CD4-positive, alpha-beta T cell treated with Interleukin-12 subunit alpha and Interleukin-12 subunit beta, for 1 hour (primary cell): ENCODE data around the gene TMEM25.
A peak's percentile ranks its signal among the peaks of the same experiment; 100 is the strongest.
"Not testable (repeated sequence)": the region's sequence is repeated elsewhere in the genome, so short reads cannot be mapped to it uniquely, and the experiment has no call there.

Source experiments
- DNase-seq: peaks from one replicate; pipeline ENCODE4 v3.0.0-alpha.2; 2020

Gene TMEM25

DNA sequence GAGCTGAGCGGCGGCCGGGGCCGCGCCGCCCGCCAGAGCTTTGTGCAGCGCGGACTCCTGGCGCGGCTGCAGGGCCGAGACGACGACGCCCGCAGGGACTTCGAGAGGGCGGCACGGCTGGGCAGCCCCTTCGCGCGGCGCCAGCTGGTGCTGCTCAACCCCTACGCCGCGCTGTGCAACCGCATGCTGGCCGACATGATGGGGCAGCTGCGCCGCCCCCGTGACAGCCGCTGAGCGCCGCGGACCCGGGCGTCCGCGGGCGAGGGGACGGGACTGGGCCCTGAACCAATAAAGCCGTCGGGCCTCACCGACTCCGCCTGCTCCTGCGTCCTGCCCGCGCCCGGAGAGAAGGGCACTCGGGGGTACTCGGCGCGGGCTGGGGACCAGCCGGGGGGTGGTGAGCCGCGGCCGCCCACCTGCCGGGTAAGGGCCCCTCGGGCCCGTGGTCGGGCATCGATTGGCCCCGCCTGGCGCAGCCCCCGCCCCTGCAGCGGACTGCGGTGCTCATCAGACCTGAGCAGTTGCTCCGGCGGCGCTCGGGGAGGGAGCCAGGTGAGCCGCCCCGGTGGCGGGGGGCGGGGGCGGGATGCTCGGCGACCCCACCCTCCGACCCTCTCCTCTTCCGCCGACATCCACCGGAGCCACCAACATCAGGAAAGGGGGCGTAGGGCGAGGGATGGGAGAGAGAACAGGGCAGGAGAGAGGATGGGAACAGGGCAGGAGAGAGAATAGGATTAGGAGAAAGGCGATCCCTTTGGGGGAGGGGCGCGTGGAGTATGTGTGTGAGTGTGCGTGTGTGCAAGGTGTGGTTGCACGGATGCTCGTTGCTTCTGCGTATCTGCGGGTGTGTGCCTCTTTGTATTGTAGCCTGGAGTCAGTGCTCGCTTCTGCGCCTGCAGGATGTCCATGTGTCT, at the start of gene TMEM25:
Gene TMEM25 (plus strand): TSS at position 510 of the 914 bp plus-strand sequence. CDS start 610 bp downstream, outside the sequence.
- DNase-seq = peak; percentile 73

DNA sequence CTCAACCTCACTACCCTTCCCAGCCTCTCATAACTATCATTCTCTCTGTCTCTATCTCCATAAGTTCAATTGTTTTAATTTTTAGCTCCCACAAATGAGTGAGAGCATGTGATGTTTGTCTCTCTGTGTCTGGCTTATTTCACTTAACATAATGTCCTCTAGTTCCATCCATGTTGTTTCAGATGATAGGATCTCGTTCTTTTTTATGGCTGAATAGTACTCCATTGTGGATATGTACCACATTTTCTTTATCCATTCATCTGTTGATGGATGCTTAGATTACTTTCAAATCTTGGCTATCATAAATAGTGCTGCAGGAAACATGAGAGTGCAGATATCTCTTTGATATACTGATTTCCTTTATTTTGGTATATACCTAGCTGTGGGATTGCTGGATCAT, 49.8 kb upstream of the TMEM25 start:
- DNase-seq = not testable (repeated sequence)

DNA sequence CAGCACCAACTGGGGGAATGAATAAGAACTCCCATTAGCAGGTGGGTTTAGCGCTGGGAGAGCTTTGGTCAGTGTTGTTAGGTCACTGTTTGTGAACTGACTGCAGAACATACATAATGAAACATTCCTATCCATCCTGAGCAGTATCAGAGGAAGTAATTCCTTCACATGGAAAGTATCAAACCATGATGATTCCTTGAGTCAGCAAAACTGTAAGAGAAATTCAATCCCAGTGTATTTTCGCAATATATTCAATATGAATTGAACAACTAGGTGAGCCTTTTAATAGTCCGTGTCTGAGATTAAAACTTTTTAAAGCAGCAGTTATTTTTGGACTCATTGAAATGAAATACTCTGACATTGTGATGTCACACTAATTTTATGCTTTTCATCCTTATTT, 46.6 kb upstream of the TMEM25 start:
- no peak for DNase-seq

DNA sequence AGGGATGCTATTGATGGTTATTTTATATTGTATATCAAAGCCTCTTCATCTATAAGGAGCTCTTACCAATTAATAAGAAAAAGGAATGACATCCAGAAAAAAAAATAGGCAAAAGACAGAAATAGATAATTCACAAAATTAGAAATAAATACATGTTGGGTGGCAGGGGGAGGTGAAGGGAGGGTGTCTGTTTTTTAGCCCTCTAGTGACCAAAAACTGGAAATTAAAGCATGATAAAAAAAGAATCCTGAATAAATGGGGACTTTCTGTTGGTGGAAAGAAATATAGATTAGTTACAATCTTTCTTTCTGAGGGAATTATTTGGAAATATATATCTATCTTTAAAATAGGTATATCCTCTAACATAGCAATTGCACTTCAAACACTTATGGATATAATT, 45.7 kb upstream of the TMEM25 start:
- no peak for DNase-seq

DNA sequence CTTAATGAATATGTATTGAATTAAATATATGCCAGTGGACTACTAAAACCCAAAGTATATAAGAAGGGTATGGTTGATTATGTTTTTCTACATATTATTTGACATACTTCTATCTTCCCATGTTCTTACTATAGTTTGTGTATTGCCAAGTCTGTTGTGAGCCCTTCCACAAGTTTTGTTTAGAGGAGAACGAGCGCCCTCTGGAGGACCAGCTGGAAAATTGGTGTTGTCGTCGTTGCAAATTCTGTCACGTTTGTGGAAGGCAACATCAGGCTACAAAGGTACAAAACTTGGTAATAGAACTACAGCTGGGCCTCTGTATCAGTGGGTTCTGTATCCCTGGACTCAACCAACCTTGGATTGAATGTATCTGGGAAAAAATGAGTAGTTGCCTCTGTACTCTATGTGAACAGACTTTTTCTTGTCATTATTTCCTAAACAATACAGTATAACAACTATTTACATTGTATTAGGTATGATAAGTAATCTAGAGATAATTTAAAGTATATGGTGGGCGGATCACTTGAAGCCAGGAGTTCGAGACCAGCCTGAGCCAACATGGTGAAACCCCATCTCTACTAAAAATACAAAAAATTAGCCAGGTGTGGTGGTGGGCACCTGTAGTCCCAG, 42.4 kb upstream of the TMEM25 start:
- DNase-seq = peak; percentile 87

DNA sequence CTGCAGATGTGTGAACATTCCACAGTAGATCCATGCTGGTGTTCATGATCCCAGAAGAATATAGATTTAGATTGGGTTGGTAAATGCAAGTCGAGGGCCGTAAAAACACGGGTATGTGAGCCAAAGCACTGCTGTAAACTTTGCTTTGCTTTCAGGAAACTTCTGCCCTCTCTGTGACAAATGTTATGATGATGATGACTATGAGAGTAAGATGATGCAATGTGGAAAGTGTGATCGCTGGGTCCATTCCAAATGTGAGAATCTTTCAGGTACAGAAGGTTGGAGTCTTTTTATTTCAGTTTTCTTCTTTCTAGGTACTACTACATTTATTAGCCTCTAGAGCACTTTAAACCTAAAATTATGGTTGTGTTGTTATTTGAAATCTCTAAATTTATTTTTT, 40.0 kb upstream of the TMEM25 start:
- DNase-seq = no peak

DNA sequence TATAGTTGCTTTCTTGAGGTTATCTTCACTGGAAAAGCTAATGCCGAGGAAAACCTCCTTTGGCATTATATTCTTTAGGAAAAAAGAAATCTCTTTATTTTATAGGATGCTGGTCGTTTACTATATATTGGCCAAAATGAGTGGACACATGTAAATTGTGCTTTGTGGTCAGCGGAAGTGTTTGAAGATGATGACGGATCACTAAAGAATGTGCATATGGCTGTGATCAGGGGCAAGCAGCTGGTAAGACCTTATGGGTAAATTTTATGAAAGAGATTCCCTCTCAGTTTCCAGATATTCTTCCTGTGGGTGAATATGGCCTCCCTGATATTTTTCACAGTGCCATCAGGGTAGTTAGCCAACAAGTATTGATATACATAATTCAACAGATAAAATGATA, 33.2 kb upstream of the TMEM25 start:
- DNase-seq = no peak

DNA sequence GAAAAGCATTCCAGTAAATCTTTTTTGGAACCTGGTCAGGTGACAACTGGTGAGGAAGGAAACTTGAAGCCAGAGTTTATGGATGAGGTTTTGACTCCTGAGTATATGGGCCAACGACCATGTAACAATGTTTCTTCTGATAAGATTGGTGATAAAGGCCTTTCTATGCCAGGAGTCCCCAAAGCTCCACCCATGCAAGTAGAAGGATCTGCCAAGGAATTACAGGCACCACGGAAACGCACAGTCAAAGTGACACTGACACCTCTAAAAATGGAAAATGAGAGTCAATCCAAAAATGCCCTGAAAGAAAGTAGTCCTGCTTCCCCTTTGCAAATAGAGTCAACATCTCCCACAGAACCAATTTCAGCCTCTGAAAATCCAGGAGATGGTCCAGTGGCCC, 27.8 kb upstream of the TMEM25 start:
- DNase-seq = no peak

DNA sequence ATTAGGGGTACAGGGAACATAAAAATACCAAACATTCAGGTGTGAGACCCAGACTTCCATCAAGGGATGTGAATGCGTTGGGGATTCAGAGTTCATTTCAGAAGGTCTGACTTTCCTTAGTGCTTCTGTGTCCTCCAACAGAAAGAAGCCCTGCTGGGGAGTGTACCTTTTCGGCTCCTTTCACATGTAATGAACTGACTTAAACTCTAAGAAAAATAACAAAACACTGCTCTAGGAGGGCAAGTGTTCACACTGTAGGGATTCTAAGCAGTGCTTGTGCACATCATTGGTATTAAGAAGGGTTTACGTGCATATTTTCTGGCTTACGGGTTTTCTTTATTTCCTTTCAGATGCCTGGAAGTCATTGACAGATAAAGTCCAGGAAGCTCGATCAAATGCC, 19.4 kb upstream of the TMEM25 start:
- no peak for DNase-seq

DNA sequence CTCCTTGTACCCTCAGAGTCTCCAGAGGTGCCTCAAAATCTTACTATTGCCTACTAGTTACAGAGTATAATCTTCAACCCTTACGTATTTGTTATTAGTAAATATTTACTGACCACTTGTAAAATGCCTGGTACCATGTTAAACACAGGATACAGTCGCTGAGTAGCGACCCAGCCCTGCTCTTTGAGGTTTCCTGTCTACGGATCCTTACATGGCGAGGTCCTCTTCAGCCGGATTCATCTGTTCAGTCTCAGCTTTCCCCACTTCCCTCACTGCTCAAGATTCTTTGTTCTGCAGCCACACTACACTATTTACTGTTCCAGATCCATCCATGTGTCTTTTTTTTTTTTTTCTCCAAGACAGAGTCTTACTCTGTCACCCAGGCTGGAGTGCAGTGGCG, 16.9 kb upstream of the TMEM25 start:
- peak; percentile 13 for DNase-seq

DNA sequence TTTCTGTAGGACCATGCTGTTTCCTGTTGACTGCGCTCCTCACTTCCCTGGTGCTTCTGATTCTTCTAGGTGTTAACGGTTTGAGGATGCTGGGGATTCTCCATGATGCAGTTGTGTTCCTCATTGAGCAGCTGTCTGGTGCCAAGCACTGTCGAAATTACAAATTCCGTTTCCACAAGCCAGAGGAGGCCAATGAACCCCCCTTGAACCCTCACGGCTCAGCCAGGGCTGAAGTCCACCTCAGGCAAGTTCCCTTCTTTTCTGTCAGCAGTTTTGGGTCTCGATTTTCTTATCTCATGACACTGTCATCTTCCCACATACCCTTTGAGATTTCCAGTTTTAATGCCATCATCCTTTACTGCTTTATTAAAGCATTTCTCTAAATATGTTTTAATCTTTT, 11.4 kb upstream of the TMEM25 start:
- no peak for DNase-seq

DNA sequence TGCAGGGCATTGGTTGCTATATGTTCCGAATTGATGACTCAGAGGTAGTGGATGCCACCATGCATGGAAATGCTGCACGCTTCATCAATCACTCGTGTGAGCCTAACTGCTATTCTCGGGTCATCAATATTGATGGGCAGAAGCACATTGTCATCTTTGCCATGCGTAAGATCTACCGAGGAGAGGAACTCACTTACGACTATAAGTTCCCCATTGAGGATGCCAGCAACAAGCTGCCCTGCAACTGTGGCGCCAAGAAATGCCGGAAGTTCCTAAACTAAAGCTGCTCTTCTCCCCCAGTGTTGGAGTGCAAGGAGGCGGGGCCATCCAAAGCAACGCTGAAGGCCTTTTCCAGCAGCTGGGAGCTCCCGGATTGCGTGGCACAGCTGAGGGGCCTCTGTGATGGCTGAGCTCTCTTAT, 9.1 kb upstream of the TMEM25 start:
- DNase-seq = no peak

DNA sequence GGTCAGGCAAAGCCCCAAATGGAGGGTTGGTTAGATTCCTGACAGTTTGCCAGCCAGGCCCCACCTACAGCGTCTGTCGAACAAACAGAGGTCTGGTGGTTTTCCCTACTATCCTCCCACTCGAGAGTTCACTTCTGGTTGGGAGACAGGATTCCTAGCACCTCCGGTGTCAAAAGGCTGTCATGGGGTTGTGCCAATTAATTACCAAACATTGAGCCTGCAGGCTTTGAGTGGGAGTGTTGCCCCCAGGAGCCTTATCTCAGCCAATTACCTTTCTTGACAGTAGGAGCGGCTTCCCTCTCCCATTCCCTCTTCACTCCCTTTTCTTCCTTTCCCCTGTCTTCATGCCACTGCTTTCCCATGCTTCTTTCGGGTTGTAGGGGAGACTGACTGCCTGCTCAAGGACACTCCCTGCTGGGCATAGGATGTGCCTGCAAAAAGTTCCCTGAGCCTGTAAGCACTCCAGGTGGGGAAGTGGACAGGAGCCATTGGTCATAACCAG, 8.4 kb upstream of the TMEM25 start:
- DNase-seq = no peak

DNA sequence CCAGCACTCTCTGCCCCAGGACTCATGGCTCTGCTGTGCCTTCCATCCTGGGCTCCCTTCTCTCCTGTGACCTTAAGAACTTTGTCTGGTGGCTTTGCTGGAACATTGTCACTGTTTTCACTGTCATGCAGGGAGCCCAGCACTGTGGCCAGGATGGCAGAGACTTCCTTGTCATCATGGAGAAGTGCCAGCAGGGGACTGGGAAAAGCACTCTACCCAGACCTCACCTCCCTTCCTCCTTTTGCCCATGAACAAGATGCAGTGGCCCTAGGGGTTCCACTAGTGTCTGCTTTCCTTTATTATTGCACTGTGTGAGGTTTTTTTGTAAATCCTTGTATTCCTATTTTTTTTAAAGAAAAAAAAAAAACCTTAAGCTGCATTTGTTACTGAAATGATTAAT, 6.6 kb upstream of the TMEM25 start:
- no peak for DNase-seq

DNA sequence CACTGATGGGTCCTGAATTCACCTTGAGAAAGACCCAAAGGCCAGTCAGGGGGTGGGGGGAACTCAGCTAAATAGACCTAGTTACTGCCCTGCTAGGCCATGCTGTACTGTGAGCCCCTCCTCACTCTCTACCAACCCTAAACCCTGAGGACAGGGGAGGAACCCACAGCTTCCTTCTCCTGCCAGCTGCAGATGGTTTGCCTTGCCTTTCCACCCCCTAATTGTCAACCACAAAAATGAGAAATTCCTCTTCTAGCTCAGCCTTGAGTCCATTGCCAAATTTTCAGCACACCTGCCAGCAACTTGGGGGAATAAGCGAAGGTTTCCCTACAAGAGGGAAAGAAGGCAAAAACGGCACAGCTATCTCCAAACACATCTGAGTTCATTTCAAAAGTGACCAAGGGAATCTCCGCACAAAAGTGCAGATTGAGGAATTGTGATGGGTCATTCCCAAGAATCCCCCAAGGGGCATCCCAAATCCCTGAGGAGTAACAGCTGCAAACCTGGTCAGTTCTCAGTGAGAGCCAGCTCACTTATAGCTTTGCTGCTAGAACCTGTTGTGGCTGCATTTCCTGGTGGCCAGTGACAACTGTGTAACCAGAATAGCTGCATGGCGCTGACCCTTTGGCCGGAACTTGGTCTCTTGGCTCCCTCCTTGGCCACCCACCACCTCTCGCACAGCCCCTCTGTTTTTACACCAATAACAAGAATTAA, 6.1 kb upstream of the TMEM25 start:
- no peak for DNase-seq

DNA sequence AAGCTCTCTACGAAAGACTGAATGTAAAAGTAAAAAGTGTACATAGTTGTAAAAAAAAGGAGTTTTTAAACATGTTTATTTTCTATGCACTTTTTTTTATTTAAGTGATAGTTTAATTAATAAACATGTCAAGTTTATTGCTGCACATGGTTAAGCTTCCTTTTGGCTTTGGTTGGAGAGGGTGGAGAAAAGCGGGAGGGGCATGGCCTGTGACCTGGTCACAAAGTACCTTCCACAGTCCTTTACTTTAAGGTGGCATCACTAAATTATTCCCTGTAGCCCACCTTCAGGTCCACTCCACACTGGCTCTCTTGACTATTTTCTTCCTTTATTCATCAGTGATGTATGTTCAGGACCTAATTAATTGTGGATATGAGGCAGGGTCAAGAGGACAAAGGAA, 4.3 kb upstream of the TMEM25 start:
- DNase-seq = no peak

DNA sequence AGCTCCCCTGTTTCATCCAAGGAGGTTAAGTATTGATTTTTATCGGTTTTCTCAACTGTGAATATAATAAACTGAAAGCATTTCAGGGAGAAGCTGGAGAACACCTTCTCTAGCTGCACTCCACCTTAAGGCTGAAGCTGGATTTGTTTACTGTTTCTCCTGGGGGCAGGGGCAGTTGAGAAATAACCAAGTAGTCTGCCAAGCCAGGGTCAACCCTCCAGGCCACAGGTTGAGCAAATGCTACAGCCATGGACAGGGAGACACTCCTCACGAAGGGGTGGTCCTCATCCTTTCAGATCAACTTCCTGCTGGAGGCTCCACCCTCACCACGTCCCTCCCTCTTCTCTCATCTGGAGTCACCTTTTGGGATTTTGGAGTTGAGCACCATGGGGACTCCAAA, 3.9 kb upstream of the TMEM25 start, which contains the start of gene TTC36:
Gene TTC36 (plus strand): TSS at position 366 of the 400 bp plus-strand sequence. CDS start 21 bp downstream, at position 387.
- no peak for DNase-seq

DNA sequence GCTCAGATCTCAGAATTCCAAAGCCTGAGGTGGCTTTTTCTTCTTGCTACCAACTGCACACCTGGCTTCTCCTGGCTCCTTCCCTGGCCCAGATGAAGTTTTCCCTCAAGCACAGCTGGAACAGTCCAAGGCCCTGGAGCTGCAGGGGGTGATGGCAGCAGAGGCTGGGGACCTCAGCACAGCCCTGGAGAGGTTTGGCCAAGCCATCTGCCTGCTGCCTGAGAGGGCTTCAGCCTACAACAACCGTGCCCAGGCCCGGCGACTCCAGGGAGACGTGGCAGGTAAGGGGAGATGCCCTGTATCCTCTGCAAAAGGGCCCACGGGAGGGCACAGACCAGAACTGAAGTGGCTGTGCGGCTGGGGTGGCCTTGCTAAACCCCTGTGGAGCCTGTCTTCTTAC, 2.5 kb upstream of the TMEM25 start:
- DNase-seq = no peak

DNA sequence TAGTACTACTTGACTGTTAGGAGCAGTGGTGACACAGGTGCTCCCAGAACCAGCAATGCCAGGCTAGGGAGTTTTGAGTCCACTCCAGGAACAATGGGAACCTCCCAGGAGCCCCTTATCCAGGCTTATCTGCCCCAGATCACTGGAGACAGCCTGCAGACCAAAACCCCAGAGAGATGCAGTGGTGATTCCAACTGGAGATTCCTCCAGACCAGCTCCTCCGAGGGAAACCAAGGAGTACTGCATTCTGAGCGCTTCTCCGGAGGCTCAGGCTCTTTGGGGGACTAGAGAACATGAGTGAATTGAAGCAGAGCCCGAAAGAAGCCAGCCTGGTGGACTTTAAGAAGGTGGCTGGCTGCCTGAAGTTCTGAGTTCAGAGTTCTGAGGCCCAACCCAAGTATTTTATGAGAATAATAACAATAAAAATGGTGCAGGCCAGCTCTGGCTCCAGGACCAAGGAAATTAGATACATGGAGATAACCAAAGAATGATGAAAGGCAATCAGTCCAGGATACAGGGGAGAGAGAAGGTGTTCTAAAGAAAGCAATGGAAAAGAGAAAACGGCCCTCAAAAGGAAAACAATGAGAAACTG, 1.3 kb upstream of the TMEM25 start:
- DNase-seq = no peak

DNA sequence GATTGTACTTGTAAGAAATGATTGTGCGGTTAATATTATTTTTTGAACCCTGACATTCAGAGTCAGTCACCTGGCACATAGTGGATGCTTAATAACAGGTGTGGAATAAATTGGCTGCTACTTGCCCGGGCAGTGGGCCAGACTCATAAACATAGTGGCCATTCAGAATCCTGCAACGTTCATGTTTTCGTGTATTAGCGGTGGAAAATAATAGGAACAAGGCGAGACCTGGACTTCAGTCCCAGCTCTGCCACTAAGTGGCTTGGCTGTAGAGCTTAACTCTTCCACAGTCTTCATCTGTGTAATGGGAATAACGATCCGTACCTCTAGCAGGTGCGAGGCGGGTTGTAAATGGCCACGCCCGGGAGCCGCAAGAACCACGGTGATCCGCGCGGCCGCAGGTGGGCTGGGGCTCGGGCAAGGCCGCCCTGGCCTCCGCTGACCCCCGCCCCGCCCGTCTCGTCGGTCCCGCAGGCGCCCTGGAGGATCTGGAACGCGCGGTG, 761 bp upstream of the TMEM25 start:
- no peak for DNase-seq

DNA sequence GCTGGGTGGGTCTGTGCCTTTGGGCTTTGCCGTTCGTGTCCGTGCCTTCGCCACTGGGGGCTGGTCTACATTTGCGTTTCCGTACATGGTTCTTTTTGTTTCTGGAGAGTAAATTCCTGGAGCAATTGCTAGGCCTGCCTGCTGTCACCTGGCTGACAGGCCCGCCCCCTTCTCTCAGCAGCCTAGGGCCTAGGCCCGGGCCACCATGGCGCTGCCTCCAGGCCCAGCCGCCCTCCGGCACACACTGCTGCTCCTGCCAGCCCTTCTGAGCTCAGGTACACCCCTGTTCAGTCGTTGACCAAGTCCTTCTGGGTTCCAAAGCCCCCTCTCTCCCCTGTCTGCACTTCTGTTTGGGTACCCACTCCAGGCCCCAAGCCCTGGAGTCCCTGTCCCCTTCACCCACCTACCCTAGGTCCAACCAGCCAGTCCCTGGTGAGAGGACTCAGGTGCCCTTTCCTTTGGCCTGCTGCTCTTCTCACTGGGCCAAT, 649 bp downstream of the TMEM25 start:
- no peak for DNase-seq

DNA sequence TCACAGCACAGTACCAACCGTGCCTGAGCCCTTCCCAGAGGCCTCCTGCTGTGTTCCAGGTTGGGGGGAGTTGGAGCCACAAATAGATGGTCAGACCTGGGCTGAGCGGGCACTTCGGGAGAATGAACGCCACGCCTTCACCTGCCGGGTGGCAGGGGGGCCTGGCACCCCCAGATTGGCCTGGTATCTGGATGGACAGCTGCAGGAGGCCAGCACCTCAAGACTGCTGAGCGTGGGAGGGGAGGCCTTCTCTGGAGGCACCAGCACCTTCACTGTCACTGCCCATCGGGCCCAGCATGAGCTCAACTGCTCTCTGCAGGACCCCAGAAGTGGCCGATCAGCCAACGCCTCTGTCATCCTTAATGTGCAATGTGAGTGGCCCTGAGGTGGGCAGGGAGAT, 1.1 kb downstream of the TMEM25 start:
- no peak for DNase-seq
